Keratinocyte (primary cell): Measurements from ENCODE around the gene CHST15. TPM values are rescaled to one million over a fixed set of nuclear protein-coding genes. Genes with fewer than 3 reads are reported as not detected.
"Not testable (repeated sequence)": the region's sequence is repeated elsewhere in the genome, so short reads cannot be mapped to it uniquely, and the experiment has no call there.

Experiments used
- DNase-seq: peaks from one replicate; pipeline ENCODE4 v3.0.0-alpha.2; 2011; ENCODE audit warnings: low read depth, missing footprints, low spot score
- FAIRE-seq: peaks from 2 replicates; lab custom pipeline; 2011; peaks lifted over from hg19 to GRCh38; lab: Jason Lieb, UNC
- H2AFZ ChIP-seq: 2 replicates; pipeline ENCODE4 v1.6.0; 2012; ENCODE audit warnings: low read length, control low read depth, inconsistent platforms; ENCODE audit not compliant: control insufficient read depth
- H3K27ac ChIP-seq: 2 replicates; pipeline ENCODE4 v1.5.1; 2011; ENCODE audit warnings: low read length; ENCODE audit not compliant: control insufficient read depth, insufficient read depth
- H3K27me3 ChIP-seq: 3 replicates; pipeline ENCODE4 v1.6.0; 2011; ENCODE audit warnings: low read length; ENCODE audit not compliant: control insufficient read depth, insufficient read depth; ENCODE audit errors: extremely low read depth
- H3K36me3 ChIP-seq, 2 experiments: 2 replicates in 1 of 2; 3 replicates in 1 of 2; pipeline ENCODE4 v1.5.1; 2011; ENCODE audit warnings: low read length in 2 of 2, mild to moderate bottlenecking in 1 of 2; ENCODE audit not compliant: control insufficient read depth in 2 of 2, insufficient read depth in 2 of 2; ENCODE audit errors: extremely low read depth in 1 of 2
- H3K4me1 ChIP-seq: 3 replicates; pipeline ENCODE4 v1.5.1; 2011; ENCODE audit warnings: low read length; ENCODE audit not compliant: control insufficient read depth, insufficient read depth; ENCODE audit errors: extremely low read depth
- H3K4me2 ChIP-seq: 3 replicates; pipeline ENCODE4 v1.6.0; 2011; ENCODE audit warnings: low read depth, low read length; ENCODE audit not compliant: control insufficient read depth, insufficient read depth; ENCODE audit errors: extremely low read depth
- H3K4me3 ChIP-seq, 3 experiments: fragments of 200-600 bp in 1 of 3; sonication (generic) in 1 of 3; 2 replicates in 2 of 3; 3 replicates in 1 of 3; pipeline ENCODE4 v1.5.1; 2011 to 2016; ENCODE audit warnings: low read length in 3 of 3, mild to moderate bottlenecking in 3 of 3, control low read depth in 2 of 3, inconsistent platforms in 1 of 3, low read depth in 1 of 3, mixed read lengths in 1 of 3, mixed run types in 1 of 3, moderate library complexity in 1 of 3; ENCODE audit not compliant: control insufficient read depth in 2 of 3, insufficient read depth in 2 of 3; ENCODE audit errors: extremely low read depth in 1 of 3
- H3K79me2 ChIP-seq: 2 replicates; pipeline ENCODE4 v1.6.0; 2012; ENCODE audit warnings: low read length; ENCODE audit not compliant: control insufficient read depth, insufficient read depth
- H3K9ac ChIP-seq: 3 replicates; pipeline ENCODE4 v1.6.0; 2011; ENCODE audit warnings: low read length; ENCODE audit not compliant: control insufficient read depth, insufficient read depth; ENCODE audit errors: extremely low read depth
- H3K9me1 ChIP-seq: 3 replicates; pipeline ENCODE4 v1.6.0; 2011; ENCODE audit warnings: low read length; ENCODE audit not compliant: control insufficient read depth, insufficient read depth; ENCODE audit errors: extremely low read depth
- H3K9me3 ChIP-seq: 2 replicates; pipeline ENCODE4 v1.5.1; 2012; ENCODE audit warnings: low read depth, low read length; ENCODE audit not compliant: control insufficient read depth
- H4K20me1 ChIP-seq: 3 replicates; pipeline ENCODE4 v1.6.0; 2011; ENCODE audit warnings: low read length; ENCODE audit not compliant: control insufficient read depth, insufficient read depth; ENCODE audit errors: extremely low read depth
- CTCF ChIP-seq, 3 experiments: IDR thresholded peaks in 1 of 3; conservative IDR thresholded peaks in 1 of 3; optimal IDR thresholded peaks in 1 of 3; 2 replicates in 2 of 3; 3 replicates in 1 of 3; pipeline versions ENCODE3 to v1.5.1; 2011; ENCODE audit warnings: low read length in 3 of 3, mild to moderate bottlenecking in 3 of 3, moderate library complexity in 2 of 3, control low read depth in 1 of 3, inconsistent platforms in 1 of 3; ENCODE audit not compliant: insufficient read depth in 2 of 3; ENCODE audit errors: extremely low read depth in 1 of 3
- EZH2 ChIP-seq: IDR thresholded peaks from one replicate; pipeline ENCODE4 v1.6.1; 2012; ENCODE audit warnings: inconsistent platforms, mild to moderate bottlenecking, low read length, moderate library complexity
- dilution Hi-C: fragments of 300-500 bp; cut with MboI; formaldehyde crosslinking; loops from one replicate; pipeline ENCODE4 v1.7.0; 2020; ENCODE audit warnings: low sequenced_read_pairs; ENCODE audit not compliant: extremely low pct_ligation_motif_present
- polyA plus RNA-seq, 5 experiments: library from polyadenylated mRNA; depleted of rRNA in 3 of 5; stranded (reverse) in 3 of 5; stranded (forward) in 1 of 5; unstranded in 1 of 5; fragments of >200 nt; gene quantifications; 1 replicate in 1 of 5; 2 replicates in 3 of 5; 3 replicates in 1 of 5; pipeline versions ENCODE4 v1.2.1 to v1.2.3, GENCODE V29; 2011 to 2012; ENCODE audit warnings: missing spikeins in 2 of 5, low read depth in 1 of 5, low replicate concordance in 1 of 5

The CHST15 gene
- polyA plus RNA-seq, 1 donor (not counting 4 experiments of a cell fraction or from before 2014, with no cell fraction given): 24.5 TPM

- Histone ChIP-seq H3K36me3 (no peaks in the 10 kb centered on the region), H3K9me1 (no peaks in the 10 kb centered on the region), H3K9ac (no peak overlapping the region), H2AFZ (no peak overlapping the region), H3K27ac (no peak overlapping the region), H3K4me1 (peaks cover 20% of the 10 kb centered on the region), H3K27me3 (peaks cover 2% of the 10 kb centered on the region), H3K4me3 (no peak overlapping the region), H4K20me1 (no peaks in the 10 kb centered on the region), H3K4me2 (no peak overlapping the region), H3K9me3 (peaks cover 2% of the 10 kb centered on the region), H3K79me2 (no peaks in the 10 kb centered on the region)
- dilution Hi-C loops: no loop called here
- TF ChIP-seq EZH2 (no peak), CTCF (optimal IDR thresholded peaks at IDR 0.05 in 1 of 3, IDR thresholded peaks at IDR 0.05 in 1 of 3, conservative IDR thresholded peaks at IDR 0.05 in 1 of 3; ENCODE audit: extremely low read depth in 1 of 3, insufficient read depth in 2 of 3, low read length in 3 of 3) (no peak)
- DNase-seq (no peak), FAIRE-seq (no peak)
These were observed 8.0 kb upstream of the CHST15 start for GRCh38 chr10:124101351-124101750.

GRCh38 chr10:124100651-124101050 lies 7.3 kb upstream of the CHST15 start:
- H3K79me2 ChIP-seq, H3K9me1 ChIP-seq, FAIRE-seq, H3K4me2 ChIP-seq, dilution Hi-C loops, H3K9me3 ChIP-seq, H3K4me3 ChIP-seq, H3K36me3 ChIP-seq, H3K27me3 ChIP-seq, DNase-seq, H4K20me1 ChIP-seq, H2AFZ ChIP-seq, H3K27ac ChIP-seq, H3K9ac ChIP-seq: not testable (repeated sequence)
- peaks cover 13% of the 10 kb centered on the region for H3K4me1 ChIP-seq

GRCh38 chr10:124100124-124100523 lies 6.7 kb upstream of the CHST15 start:
- TF ChIP-seq EZH2 (no peak), CTCF (optimal IDR thresholded peaks at IDR 0.05 in 1 of 3, IDR thresholded peaks at IDR 0.05 in 1 of 3, conservative IDR thresholded peaks at IDR 0.05 in 1 of 3; ENCODE audit: extremely low read depth in 1 of 3, insufficient read depth in 2 of 3, low read length in 3 of 3) (no peak)
- H3K79me2 ChIP-seq: no peaks in the 10 kb centered on the region
- no peak overlapping the region for H2AFZ ChIP-seq
- H3K9me3 ChIP-seq: peaks cover 3% of the 10 kb centered on the region
- no peak overlapping the region for H3K4me2 ChIP-seq
- H3K4me1 ChIP-seq: peaks cover 8% of the 10 kb centered on the region
- peaks cover 2% of the 10 kb centered on the region for H3K27me3 ChIP-seq
- no peaks in the 10 kb centered on the region for H3K36me3 ChIP-seq
- no peak overlapping the region for H3K4me3 ChIP-seq
- DNase-seq (no peak), FAIRE-seq (no peak)
- H3K27ac ChIP-seq: no peak overlapping the region
- H3K9ac ChIP-seq: no peak overlapping the region
- H4K20me1 ChIP-seq: no peaks in the 10 kb centered on the region
- dilution Hi-C loops: no loop called here
- H3K9me1 ChIP-seq: no peaks in the 10 kb centered on the region
